Loucy (cell line): ENCODE measurements around the gene TRNP1.

Source experiments
- H2AFZ ChIP-seq: fragments of 200-600 bp; sonication (generic); 2 replicates; pipeline ENCODE4 v1.6.0; 2016; ENCODE audit warnings: antibody characterized with exemption, mild to moderate bottlenecking, low read length, moderate library complexity
- H3F3A ChIP-seq: fragments of 200-600 bp; 2 replicates; pipeline ENCODE4 v1.6.0; 2016; ENCODE audit warnings: antibody characterized with exemption, low read depth, mild to moderate bottlenecking
- H3K27me3 ChIP-seq: fragments of 200-600 bp; sonication (generic); 2 replicates; pipeline ENCODE4 v1.6.1; 2014; ENCODE audit warnings: low read length, mild to moderate bottlenecking; ENCODE audit not compliant: insufficient read depth, poor library complexity, severe bottlenecking
- H3K36me3 ChIP-seq: fragments of 200-600 bp; sonication (generic); 2 replicates; pipeline ENCODE4 v1.6.1; 2016; ENCODE audit warnings: low read length; ENCODE audit not compliant: insufficient read depth
- H3K4me1 ChIP-seq: fragments of 200-600 bp; sonication (generic); 2 replicates; pipeline ENCODE4 v1.5.1; 2014; ENCODE audit warnings: low read length, mild to moderate bottlenecking; ENCODE audit not compliant: insufficient read depth, poor library complexity, severe bottlenecking
- H3K4me2 ChIP-seq: fragments of 200-600 bp; sonication (generic); 2 replicates; pipeline ENCODE4 v1.6.0; 2014; ENCODE audit warnings: antibody characterized with exemption, low read length, low read depth, mild to moderate bottlenecking; ENCODE audit not compliant: poor library complexity, severe bottlenecking
- H3K4me3 ChIP-seq: fragments of 200-600 bp; sonication (generic); 2 replicates; pipeline ENCODE4 v1.5.1; 2014; ENCODE audit warnings: low read length, mild to moderate bottlenecking, mixed read lengths; ENCODE audit not compliant: poor library complexity, severe bottlenecking
- H3K79me2 ChIP-seq: fragments of 200-600 bp; sonication (generic); 2 replicates; pipeline ENCODE4 v1.6.1; 2014; ENCODE audit warnings: low read length; ENCODE audit not compliant: insufficient read depth
- H3K9ac ChIP-seq: fragments of 200-600 bp; sonication (generic); 2 replicates; pipeline ENCODE4 v1.6.0; 2014; ENCODE audit warnings: mild to moderate bottlenecking, low read depth, low read length, moderate library complexity; ENCODE audit not compliant: poor library complexity, severe bottlenecking
- H3K9me2 ChIP-seq: fragments of 200-600 bp; sonication (generic); replicated peaks from 2 replicates; pipeline ENCODE4 v1.6.1; 2016; ENCODE audit warnings: low read depth, low read length, mixed read lengths
- H3K9me3 ChIP-seq: fragments of 200-600 bp; sonication (generic); 2 replicates; pipeline ENCODE4 v1.6.1; 2014; ENCODE audit warnings: mild to moderate bottlenecking, antibody characterized with exemption, low read length, low read depth; ENCODE audit not compliant: insufficient read depth
- H4K20me1 ChIP-seq: fragments of 200-600 bp; sonication (generic); 2 replicates; pipeline ENCODE4 v1.6.0; 2014; ENCODE audit warnings: antibody characterized with exemption, low read length, mild to moderate bottlenecking; ENCODE audit not compliant: insufficient read depth, poor library complexity, severe bottlenecking
- EZH2phosphoT487 ChIP-seq: fragments of 200-600 bp; IDR thresholded peaks from 2 replicates; pipeline ENCODE4 v1.6.1; 2018; ENCODE audit warnings: antibody characterized with exemption, mild to moderate bottlenecking, moderate library complexity, borderline replicate concordance
- TF ChIP-seq, protein P1 (sequence below): fragments of 200-600 bp; sonication (generic); conservative IDR thresholded peaks from 2 replicates; pipeline ENCODE4 v1.5.1; 2014; ENCODE audit warnings: mild to moderate bottlenecking, antibody characterized with exemption, low read length

TRNP1 gene, protein sequence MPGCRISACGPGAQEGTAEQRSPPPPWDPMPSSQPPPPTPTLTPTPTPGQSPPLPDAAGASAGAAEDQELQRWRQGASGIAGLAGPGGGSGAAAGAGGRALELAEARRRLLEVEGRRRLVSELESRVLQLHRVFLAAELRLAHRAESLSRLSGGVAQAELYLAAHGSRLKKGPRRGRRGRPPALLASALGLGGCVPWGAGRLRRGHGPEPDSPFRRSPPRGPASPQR

DNA sequence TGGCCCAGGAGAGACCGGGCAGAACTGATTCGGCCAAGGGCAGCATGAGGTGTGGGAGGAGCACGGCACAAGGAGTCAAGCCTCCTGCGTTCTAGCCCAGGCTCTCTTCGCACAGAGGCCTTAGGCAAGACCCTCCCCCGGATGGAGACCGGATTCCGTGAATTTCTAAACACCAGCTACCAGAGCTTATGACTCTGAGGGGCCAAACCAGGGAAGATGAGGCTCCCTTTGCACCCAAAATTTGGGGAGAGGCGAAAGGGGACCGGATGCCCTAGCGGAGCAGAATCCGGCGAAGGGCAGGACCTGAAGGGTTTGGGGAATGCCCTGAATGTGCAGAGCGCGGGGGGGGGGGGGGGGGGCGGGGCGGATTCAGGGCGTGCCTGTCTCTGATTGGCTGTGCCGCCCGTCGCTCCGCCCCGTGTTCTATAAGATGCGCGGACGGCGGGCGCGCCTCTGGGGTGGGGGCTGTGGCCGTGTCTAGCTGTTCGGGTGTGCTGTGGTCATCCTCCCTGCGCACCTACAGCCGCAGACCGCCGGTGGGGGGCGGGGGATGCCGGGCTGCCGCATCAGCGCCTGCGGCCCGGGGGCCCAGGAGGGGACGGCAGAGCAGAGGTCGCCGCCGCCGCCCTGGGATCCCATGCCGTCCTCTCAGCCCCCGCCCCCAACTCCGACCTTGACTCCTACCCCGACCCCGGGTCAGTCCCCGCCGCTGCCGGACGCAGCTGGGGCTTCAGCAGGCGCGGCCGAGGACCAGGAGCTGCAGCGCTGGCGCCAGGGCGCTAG lies at the start of gene TRNP1:
Gene TRNP1, plus strand, starts transcription at position 456 of the 783 bp plus-strand sequence. Its CDS starts 95 bp downstream, at position 551.
- no peaks in the 10 kb centered on the region for H4K20me1 ChIP-seq
- H3F3A ChIP-seq = no peaks in the 10 kb centered on the region
- no peaks in the 10 kb centered on the region for H3K9me3 ChIP-seq
- no peaks in the 10 kb centered on the region for H3K79me2 ChIP-seq
- H3K9ac ChIP-seq = no peak within 1 kb of the TSS
- TF ChIP-seq EZH2phosphoT487 = no peak
- TF ChIP-seq, protein P1, sequence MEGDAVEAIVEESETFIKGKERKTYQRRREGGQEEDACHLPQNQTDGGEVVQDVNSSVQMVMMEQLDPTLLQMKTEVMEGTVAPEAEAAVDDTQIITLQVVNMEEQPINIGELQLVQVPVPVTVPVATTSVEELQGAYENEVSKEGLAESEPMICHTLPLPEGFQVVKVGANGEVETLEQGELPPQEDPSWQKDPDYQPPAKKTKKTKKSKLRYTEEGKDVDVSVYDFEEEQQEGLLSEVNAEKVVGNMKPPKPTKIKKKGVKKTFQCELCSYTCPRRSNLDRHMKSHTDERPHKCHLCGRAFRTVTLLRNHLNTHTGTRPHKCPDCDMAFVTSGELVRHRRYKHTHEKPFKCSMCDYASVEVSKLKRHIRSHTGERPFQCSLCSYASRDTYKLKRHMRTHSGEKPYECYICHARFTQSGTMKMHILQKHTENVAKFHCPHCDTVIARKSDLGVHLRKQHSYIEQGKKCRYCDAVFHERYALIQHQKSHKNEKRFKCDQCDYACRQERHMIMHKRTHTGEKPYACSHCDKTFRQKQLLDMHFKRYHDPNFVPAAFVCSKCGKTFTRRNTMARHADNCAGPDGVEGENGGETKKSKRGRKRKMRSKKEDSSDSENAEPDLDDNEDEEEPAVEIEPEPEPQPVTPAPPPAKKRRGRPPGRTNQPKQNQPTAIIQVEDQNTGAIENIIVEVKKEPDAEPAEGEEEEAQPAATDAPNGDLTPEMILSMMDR = no peak
- H3K4me1 ChIP-seq = peaks cover 21% of the 10 kb centered on the region
- no peaks in the 10 kb centered on the region for H3K27me3 ChIP-seq
- no peak within 1 kb of the TSS for H2AFZ ChIP-seq
- H3K4me3 ChIP-seq = no peak within 1 kb of the TSS
- H3K9me2 ChIP-seq = no peaks in the 10 kb centered on the region
- H3K36me3 ChIP-seq = no peaks in the 10 kb centered on the region
- no peak within 1 kb of the TSS for H3K4me2 ChIP-seq

DNA sequence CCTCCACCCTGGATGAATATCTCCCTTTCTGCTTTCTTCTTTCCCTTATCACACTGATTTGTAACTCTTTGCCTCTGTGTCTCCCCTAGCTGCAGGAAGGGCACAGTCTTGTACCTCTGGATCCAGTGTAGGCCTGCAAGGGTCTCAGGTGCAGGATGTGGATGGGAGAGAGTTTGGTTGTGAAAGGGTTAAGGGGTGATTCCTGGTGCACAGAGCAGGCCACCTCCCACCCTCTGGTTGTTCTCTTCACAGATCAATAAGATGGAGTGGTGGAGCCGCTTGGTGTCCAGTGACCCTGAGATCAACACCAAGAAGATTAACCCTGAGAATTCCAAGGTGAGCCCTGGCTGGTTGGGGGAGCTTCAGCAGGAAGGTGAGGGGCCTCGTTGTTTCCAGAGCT lies 48.4 kb upstream of the TRNP1 start:
- Histone ChIP-seq H3K36me3 (peaks cover 56% of the 10 kb centered on the region; the same call in 1 of the 2 replicates), H3K79me2 (no peaks in the 10 kb centered on the region)

DNA sequence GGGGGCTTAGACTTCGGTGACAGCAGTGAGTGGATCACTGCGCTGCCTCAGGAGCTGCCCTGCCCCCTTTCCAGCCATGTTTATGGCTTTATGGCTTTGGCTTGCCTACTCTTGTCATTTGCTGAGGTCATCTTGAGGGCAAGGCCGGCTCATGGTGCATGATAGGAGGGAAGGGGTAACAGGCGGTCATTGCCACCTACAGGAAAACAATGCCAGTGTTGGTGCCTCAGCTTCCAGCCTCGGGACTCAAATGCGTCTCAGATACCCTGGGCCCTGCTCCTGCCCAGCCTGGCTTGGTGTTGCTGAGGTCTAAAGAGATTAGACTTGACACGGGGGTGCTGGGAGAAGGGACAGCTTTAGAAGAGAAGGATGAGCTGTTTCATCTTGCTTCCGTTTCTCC lies 47.8 kb upstream of the TRNP1 start:
- H3K79me2 ChIP-seq = no peaks in the 10 kb centered on the region
- H2AFZ ChIP-seq = no peak overlapping the region
- no peak overlapping the region for H3K9ac ChIP-seq
- no peaks in the 10 kb centered on the region for H3K27me3 ChIP-seq
- H3K4me3 ChIP-seq = no peak overlapping the region
- H3K9me2 ChIP-seq = no peaks in the 10 kb centered on the region
- H3F3A ChIP-seq = no peaks in the 10 kb centered on the region
- no peak overlapping the region for H3K4me2 ChIP-seq
- no peaks in the 10 kb centered on the region for H4K20me1 ChIP-seq
- peaks cover 56% of the 10 kb centered on the region; the same call in 1 of the 2 replicates for H3K36me3 ChIP-seq
- no peaks in the 10 kb centered on the region for H3K9me3 ChIP-seq
- TF ChIP-seq EZH2phosphoT487 = no peak
- TF ChIP-seq, protein P1 = no peak
- no peaks in the 10 kb centered on the region for H3K4me1 ChIP-seq

More for the DNA sequence above, 48.4 kb upstream of the TRNP1 start:
- H3K9ac ChIP-seq = no peak overlapping the region
- H3K9me3 ChIP-seq = no peaks in the 10 kb centered on the region
- H2AFZ ChIP-seq = no peak overlapping the region
- no peaks in the 10 kb centered on the region for H3K27me3 ChIP-seq
- H3K9me2 ChIP-seq = no peaks in the 10 kb centered on the region
- no peaks in the 10 kb centered on the region for H4K20me1 ChIP-seq
- TF ChIP-seq EZH2phosphoT487 = no peak
- TF ChIP-seq, protein P1 = no peak
- H3K4me2 ChIP-seq = no peak overlapping the region
- H3K4me3 ChIP-seq = no peak overlapping the region
- no peaks in the 10 kb centered on the region for H3F3A ChIP-seq
- no peaks in the 10 kb centered on the region for H3K4me1 ChIP-seq
